Naive B cell (primary cell): ENCODE data around the gene ZCWPW1. TPM values are rescaled to one million over a fixed set of nuclear protein-coding genes. Genes with fewer than 3 reads are reported as not detected.
A peak's percentile ranks its signal among the peaks of the same experiment; 100 is the strongest.
"Not testable (repeated sequence)": the region's sequence is repeated elsewhere in the genome, so short reads cannot be mapped to it uniquely, and the experiment has no call there.

ENCODE experiments used
- ATAC-seq, 2 donors: fragments of 150-1000 bp; cut with Tn5 transposase; 2 replicates each; pipeline ENCODE4 v1.10.0; 2021; ENCODE audit warnings: low read depth in 2 of 2, mild to moderate bottlenecking in 2 of 2, moderate library complexity in 2 of 2
- DNase-seq: peaks from one replicate; pipeline ENCODE4 v3.0.0; 2022
- H3K27ac Mint-ChIP-seq, 6 donors: one replicate each; pipeline ENCODE4 v1.8.0; 2020 to 2022; ENCODE audit warnings: mild to moderate bottlenecking in 6 of 6, mixed read lengths in 6 of 6, moderate library complexity in 5 of 6, inconsistent platforms in 2 of 6
- H3K27me3 Mint-ChIP-seq, 3 donors: one replicate each; pipeline ENCODE4 v1.8.0; 2021 to 2022; ENCODE audit warnings: mixed read lengths in 3 of 3, mild to moderate bottlenecking in 1 of 3
- H3K36me3 Mint-ChIP-seq, 2 donors: one replicate each; pipeline ENCODE4 v1.8.0; 2020 to 2022; ENCODE audit warnings: mixed read lengths in 2 of 2, inconsistent platforms in 1 of 2, mild to moderate bottlenecking in 1 of 2
- H3K4me1 Mint-ChIP-seq, 3 donors: one replicate each; pipeline ENCODE4 v1.8.0; 2020 to 2022; ENCODE audit warnings: mixed read lengths in 3 of 3, inconsistent platforms in 1 of 3, mild to moderate bottlenecking in 1 of 3, moderate library complexity in 1 of 3
- H3K4me3 Mint-ChIP-seq, 8 donors: one replicate each; pipeline ENCODE4 v1.8.0; 2020 to 2022; ENCODE audit warnings: mild to moderate bottlenecking in 8 of 8, mixed read lengths in 8 of 8, moderate library complexity in 8 of 8, inconsistent platforms in 2 of 8
- H3K9me3 Mint-ChIP-seq, 7 donors: one replicate each; pipeline ENCODE4 v1.8.0; 2020 to 2022; ENCODE audit warnings: mixed read lengths in 7 of 7, mild to moderate bottlenecking in 5 of 7, inconsistent platforms in 2 of 7, moderate library complexity in 1 of 7
- polyA plus RNA-seq, 6 donors: library from polyadenylated mRNA; unstranded; fragments of 300-500 nt; fragmentation: Illumina TruSeq; gene quantifications; one replicate each; pipeline ENCODE4 v1.2.3, GENCODE V29; 2021; ENCODE audit warnings: low read depth in 6 of 6

The ZCWPW1 gene
- polyA plus RNA-seq, 6 donors from 2014 or later, result 9.4 to 24.9 (median 13.3) TPM

DNA sequence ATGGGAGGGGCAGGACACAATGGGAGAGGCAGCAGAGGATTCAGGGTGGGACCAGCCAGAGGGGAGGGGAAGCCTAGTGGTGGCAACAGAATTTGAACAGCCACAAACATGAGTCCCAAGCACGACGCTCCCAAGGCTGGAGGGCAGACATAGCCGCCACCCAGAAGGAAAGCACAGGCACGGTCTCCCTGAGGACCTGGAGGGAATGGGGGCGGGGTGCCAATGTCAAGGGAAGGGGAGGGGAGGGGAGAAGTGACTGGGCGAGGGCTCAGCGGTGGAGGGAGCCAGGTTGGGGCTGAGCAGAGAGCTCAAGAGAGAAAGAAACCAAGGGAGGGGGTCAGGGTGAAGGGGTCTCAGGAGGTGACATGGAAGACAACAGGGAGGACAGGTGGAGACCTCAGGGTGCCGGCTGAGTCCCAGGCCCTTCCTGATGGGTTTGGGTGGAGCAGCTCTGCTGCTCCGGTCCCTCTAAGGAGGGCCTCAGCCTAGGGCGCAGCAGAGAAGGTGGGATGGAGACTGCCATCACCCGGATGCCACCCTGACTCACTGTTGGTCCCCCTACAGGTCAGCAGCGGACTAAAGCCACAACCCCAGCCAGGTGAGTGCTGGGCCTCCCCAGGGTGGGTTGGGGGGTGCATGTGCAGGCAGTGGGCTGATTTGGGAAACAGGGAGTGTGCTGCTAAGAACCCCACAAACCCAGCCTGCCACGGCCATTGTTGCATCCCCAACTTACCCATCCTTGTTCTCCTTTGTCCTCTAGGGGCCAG lies 31.0 kb downstream of the ZCWPW1 start:
- ATAC-seq, result no peak
- H3K4me3 Mint-ChIP-seq, result peak overlapping the region in 6 of 8 donors; percentile 33 to 89 (median 78)
- H3K27me3 Mint-ChIP-seq, result no peaks in the 10 kb centered on the region
- no peaks in the 10 kb centered on the region for H3K9me3 Mint-ChIP-seq
- no peak for DNase-seq
- peaks cover 0 to 12% of the 10 kb centered on the region in 2 donors for H3K36me3 Mint-ChIP-seq
- peaks cover 37 to 55% (median 50%) of the 10 kb centered on the region in 3 donors for H3K4me1 Mint-ChIP-seq
- peak overlapping the region; percentile 83 to 99 (median 98) for H3K27ac Mint-ChIP-seq

GRCh38 chr7:100396421-100396982 lies 32.0 kb downstream of the ZCWPW1 start:
- Mint-ChIP-seq H3K27ac (peak overlapping the region; percentile 91 to 99 (median 98)), H3K9me3 (no peaks in the 10 kb centered on the region), H3K27me3 (no peaks in the 10 kb centered on the region), H3K36me3 (peaks cover 0 to 4% of the 10 kb centered on the region in 2 donors), H3K4me3 (peak overlapping the region; percentile 12 to 90 (median 82)), H3K4me1 (peaks cover 41 to 64% (median 54%) of the 10 kb centered on the region in 3 donors)
- DNase-seq, result peak; percentile 77
- ATAC-seq, result peak; percentile 92 to 95

DNA sequence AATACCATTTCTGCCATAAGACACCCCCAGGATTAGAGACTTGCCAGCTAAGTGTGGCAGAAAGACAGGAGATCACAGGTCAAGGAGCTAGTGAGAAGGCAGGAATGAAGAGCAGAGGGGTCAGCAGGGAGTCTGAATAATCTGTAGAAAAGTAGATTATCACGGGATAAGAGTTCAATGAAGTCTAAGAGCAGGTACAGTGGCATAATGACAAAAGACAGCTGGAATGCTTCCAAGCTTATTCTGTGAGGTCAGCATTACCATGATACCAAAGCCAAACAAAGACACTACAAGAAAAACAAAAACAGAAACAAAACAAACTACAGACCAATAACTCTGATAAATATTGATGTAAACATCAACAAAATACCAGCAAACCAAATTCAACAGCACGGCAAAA lies 34.4 kb downstream of the ZCWPW1 start:
- no peaks in the 10 kb centered on the region for H3K36me3 Mint-ChIP-seq
- H3K9me3 Mint-ChIP-seq, result no peaks in the 10 kb centered on the region
- ATAC-seq (no peak), DNase-seq (no peak)
- H3K27ac Mint-ChIP-seq, result peak overlapping the region; percentile 16 to 83 (median 70)
- H3K27me3 Mint-ChIP-seq, result no peaks in the 10 kb centered on the region
- peak overlapping the region in 2 of 8 donors; percentile 0 to 44 for H3K4me3 Mint-ChIP-seq
- peaks cover 48 to 59% (median 57%) of the 10 kb centered on the region in 3 donors for H3K4me1 Mint-ChIP-seq

DNA sequence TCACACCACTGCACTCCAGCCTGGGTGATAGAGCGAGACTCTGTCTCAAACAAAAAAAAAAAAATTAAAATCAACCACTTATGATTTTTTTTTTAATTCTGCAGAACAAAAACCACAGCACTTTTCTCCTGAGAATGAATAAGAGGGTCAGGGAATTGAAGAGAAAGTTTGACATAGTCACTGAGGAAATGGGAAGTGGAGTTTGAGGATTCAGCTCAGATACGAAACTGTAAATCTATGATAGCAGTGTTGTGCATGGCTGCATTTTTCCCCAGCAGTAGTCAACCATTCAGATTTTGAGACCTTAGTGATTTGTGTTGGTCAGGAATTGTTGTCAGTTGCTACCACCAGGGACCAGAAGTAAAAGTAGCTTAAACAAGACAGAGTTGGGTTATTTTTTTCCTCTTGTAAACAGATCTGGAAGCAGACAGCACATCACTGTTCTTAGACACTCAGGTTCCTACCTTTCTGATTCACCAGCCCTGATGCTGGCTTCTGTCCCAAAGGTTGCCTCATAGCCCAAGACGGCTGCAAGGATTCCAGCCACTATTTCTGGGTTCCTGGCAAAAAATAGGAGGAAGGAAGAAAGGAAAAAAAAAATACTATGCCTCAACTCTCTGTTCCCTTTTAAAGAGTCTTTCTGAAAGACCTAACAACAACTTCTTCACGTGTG lies 35.1 kb downstream of the ZCWPW1 start:
- Mint-ChIP-seq H3K27ac (peak overlapping the region in 5 of 6 donors; percentile 16 to 70 (median 57)), H3K27me3 (no peaks in the 10 kb centered on the region), H3K4me3 (peak overlapping the region in 2 of 8 donors; percentile 61 to 69), H3K9me3 (no peaks in the 10 kb centered on the region), H3K4me1 (peaks cover 45 to 54% (median 50%) of the 10 kb centered on the region in 3 donors), H3K36me3 (no peaks in the 10 kb centered on the region)
- ATAC-seq, result peak in 1 of 2 donors; percentile 16
- no peak for DNase-seq

- Mint-ChIP-seq H3K9me3 (no peaks in the 10 kb centered on the region), H3K27ac (peak overlapping the region in 2 of 6 donors; percentile 43 to 50)
Observed at GRCh38 chr7:100390286-100391009, 38.1 kb downstream of the ZCWPW1 start.

GRCh38 chr7:100389437-100390088 lies 38.9 kb downstream of the ZCWPW1 start:
- ATAC-seq, result no peak
- H3K4me3 Mint-ChIP-seq, result no peak overlapping the region
- H3K27ac Mint-ChIP-seq, result peak overlapping the region in 3 of 6 donors; percentile 12 to 89 (median 47)
- DNase-seq, result no peak
- H3K27me3 Mint-ChIP-seq, result no peaks in the 10 kb centered on the region
- H3K4me1 Mint-ChIP-seq, result peaks cover 28 to 35% (median 32%) of the 10 kb centered on the region in 3 donors
- H3K36me3 Mint-ChIP-seq, result no peaks in the 10 kb centered on the region
- H3K9me3 Mint-ChIP-seq, result no peaks in the 10 kb centered on the region

More at GRCh38 chr7:100390286-100391009, 38.1 kb downstream of the ZCWPW1 start:
- Mint-ChIP-seq H3K4me3 (no peak overlapping the region), H3K27me3 (no peaks in the 10 kb centered on the region), H3K36me3 (no peaks in the 10 kb centered on the region), H3K4me1 (peaks cover 25 to 30% (median 27%) of the 10 kb centered on the region in 3 donors)
- DNase-seq (no peak), ATAC-seq (no peak)

GRCh38 chr7:100387695-100388094 lies 40.8 kb downstream of the ZCWPW1 start:
- Mint-ChIP-seq H3K4me1 (peaks cover 23 to 29% (median 24%) of the 10 kb centered on the region in 3 donors), H3K9me3 (no peaks in the 10 kb centered on the region), H3K27ac (no peak overlapping the region), H3K27me3 (no peaks in the 10 kb centered on the region), H3K36me3 (no peaks in the 10 kb centered on the region), H3K4me3 (no peak overlapping the region)
- DNase-seq, result no peak
- ATAC-seq, result no peak

DNA sequence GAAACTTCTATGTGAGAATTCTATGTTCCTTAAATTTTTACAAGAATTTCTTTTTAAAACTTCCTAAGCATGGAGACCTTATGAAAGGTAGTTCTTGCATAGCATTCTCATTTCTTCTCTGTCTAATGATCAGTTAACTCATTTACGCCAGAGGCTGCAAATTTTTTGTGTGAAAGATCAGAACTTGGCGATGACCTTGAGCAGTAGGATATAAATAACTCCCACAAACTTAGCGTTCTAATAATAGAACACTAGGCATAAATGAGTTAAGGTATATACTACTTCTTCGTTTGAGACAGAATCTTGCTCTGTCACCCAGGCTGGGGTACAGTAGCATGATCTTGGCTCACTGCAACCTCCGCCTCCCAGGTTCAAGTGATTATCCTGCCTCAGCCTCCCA lies 41.6 kb downstream of the ZCWPW1 start:
- ATAC-seq (no peak), DNase-seq (no peak)
- H3K27ac Mint-ChIP-seq, result no peak overlapping the region

GRCh38 chr7:100384628-100385294 lies 43.7 kb downstream of the ZCWPW1 start:
- ATAC-seq, result no peak
- Mint-ChIP-seq H3K27ac (peak overlapping the region in 4 of 6 donors; percentile 7 to 87 (median 58)), H3K27me3 (no peaks in the 10 kb centered on the region), H3K36me3 (no peaks in the 10 kb centered on the region), H3K9me3 (no peaks in the 10 kb centered on the region), H3K4me1 (peaks cover 17 to 22% (median 18%) of the 10 kb centered on the region in 3 donors), H3K4me3 (no peak overlapping the region)
- no peak for DNase-seq

More for the DNA sequence above, 41.6 kb downstream of the ZCWPW1 start:
- Mint-ChIP-seq H3K4me3 (no peak overlapping the region), H3K9me3 (no peaks in the 10 kb centered on the region), H3K27me3 (no peaks in the 10 kb centered on the region), H3K36me3 (no peaks in the 10 kb centered on the region), H3K4me1 (peaks cover 16 to 24% (median 17%) of the 10 kb centered on the region in 3 donors)

GRCh38 chr7:100382234-100382853 lies 46.2 kb downstream of the ZCWPW1 start:
- H3K36me3 Mint-ChIP-seq, ATAC-seq, DNase-seq, H3K9me3 Mint-ChIP-seq, H3K27me3 Mint-ChIP-seq: not testable (repeated sequence)
- Mint-ChIP-seq H3K4me3 (peak overlapping the region in 1 of 8 donors; percentile 50), H3K4me1 (peaks cover 17 to 22% (median 19%) of the 10 kb centered on the region in 3 donors), H3K27ac (peak overlapping the region in 1 of 6 donors; percentile 83)

GRCh38 chr7:100381531-100382233 lies 46.8 kb downstream of the ZCWPW1 start:
- H3K9me3 Mint-ChIP-seq, H3K27ac Mint-ChIP-seq, H3K4me3 Mint-ChIP-seq, DNase-seq, H3K36me3 Mint-ChIP-seq, H3K27me3 Mint-ChIP-seq, ATAC-seq: not testable (repeated sequence)
- H3K4me1 Mint-ChIP-seq, result peaks cover 17 to 22% (median 19%) of the 10 kb centered on the region in 3 donors
